MM.1S (cell line): ENCODE results near the gene HSPB9.
A peak's percentile ranks its signal among the peaks of the same experiment; 100 is the strongest.

Experiments used
- DNase-seq: peaks from one replicate; pipeline ENCODE4 v3.0.0-alpha.2; 2015
- H2AFZ ChIP-seq: fragments of 300-600 bp; sonication (generic); 2 replicates; pipeline ENCODE4 v1.6.0; 2016; ENCODE audit warnings: antibody characterized with exemption, low read length
- H3F3A ChIP-seq: fragments of 300-600 bp; sonication (generic); 2 replicates; pipeline ENCODE4 v1.6.1; 2016; ENCODE audit warnings: mild to moderate bottlenecking, antibody characterized with exemption, low read length, moderate library complexity, mixed read lengths; ENCODE audit not compliant: insufficient read depth
- H3K27ac ChIP-seq: fragments of 300-600 bp; sonication (generic); 2 replicates; pipeline ENCODE4 v1.5.1; 2016; ENCODE audit warnings: mild to moderate bottlenecking, low read length
- H3K27me3 ChIP-seq: fragments of 300-600 bp; sonication (generic); replicated peaks from 2 replicates; pipeline ENCODE4 v1.6.0; 2016; ENCODE audit warnings: low read length; ENCODE audit not compliant: insufficient read depth
- H3K36me3 ChIP-seq: fragments of 300-600 bp; sonication (generic); replicated peaks from 2 replicates; pipeline ENCODE4 v1.6.1; 2016; ENCODE audit warnings: mild to moderate bottlenecking, low read length, mixed read lengths; ENCODE audit not compliant: insufficient read depth
- H3K4me1 ChIP-seq: fragments of 300-600 bp; sonication (generic); 2 replicates; pipeline ENCODE4 v1.6.1; 2016; ENCODE audit warnings: low read length, mixed read lengths
- H3K4me2 ChIP-seq: fragments of 300-600 bp; sonication (generic); 2 replicates; pipeline ENCODE4 v1.6.0; 2016; ENCODE audit warnings: low read depth, low read length
- H3K4me3 ChIP-seq: fragments of 300-600 bp; sonication (generic); 2 replicates; pipeline ENCODE4 v1.5.1; 2016; ENCODE audit warnings: low read length, mixed read lengths
- H3K79me2 ChIP-seq: fragments of 300-600 bp; sonication (generic); 2 replicates; pipeline ENCODE4 v1.6.1; 2016; ENCODE audit warnings: mixed run types, low read length, mixed read lengths
- H3K9ac ChIP-seq: fragments of 300-600 bp; sonication (generic); 2 replicates; pipeline ENCODE4 v1.6.1; 2016; ENCODE audit warnings: low read length, mixed read lengths
- H3K9me2 ChIP-seq: fragments of 300-600 bp; sonication (generic); replicated peaks from 2 replicates; pipeline ENCODE4 v1.6.1; 2016; ENCODE audit warnings: mild to moderate bottlenecking, low read length, mixed read lengths; ENCODE audit not compliant: insufficient read depth
- H3K9me3 ChIP-seq: fragments of 300-600 bp; sonication (generic); replicated peaks from 2 replicates; pipeline ENCODE4 v1.6.1; 2016; ENCODE audit warnings: mild to moderate bottlenecking, low read length, mixed read lengths; ENCODE audit not compliant: insufficient read depth
- H4K20me1 ChIP-seq: fragments of 300-600 bp; sonication (generic); 2 replicates; pipeline ENCODE4 v1.6.1; 2016; ENCODE audit warnings: mild to moderate bottlenecking, low read length, moderate library complexity, mixed read lengths; ENCODE audit not compliant: insufficient read depth
- CTCF ChIP-seq: fragments of 300-600 bp; sonication (generic); IDR thresholded peaks from 2 replicates; pipeline ENCODE4 v1.5.1; 2016; ENCODE audit warnings: antibody characterized with exemption, low read length, mixed read lengths
- EZH2 ChIP-seq: fragments of 300-600 bp; sonication (generic); optimal IDR thresholded peaks from 2 replicates; pipeline ENCODE3; 2017; ENCODE audit warnings: low read depth, mild to moderate bottlenecking, antibody characterized with exemption, low read length, mixed read lengths
- EZH2phosphoT487 ChIP-seq: fragments of 300-600 bp; sonication (generic); IDR thresholded peaks from 2 replicates; pipeline ENCODE4 v1.6.1; 2018; ENCODE audit warnings: antibody characterized with exemption, low read length

HSPB9 gene

GRCh38 chr17:42160531-42160910, 37.9 kb downstream of the HSPB9 start:
- no peaks in the 10 kb centered on the region for H3K9me2 ChIP-seq
- H3F3A ChIP-seq: 0 out of 2 replicates have a peak, but pooled peaks cover 3% of the 10 kb centered on the region
- H3K27ac ChIP-seq: no peak overlapping the region
- no peaks in the 10 kb centered on the region for H3K27me3 ChIP-seq
- no peaks in the 10 kb centered on the region for H3K79me2 ChIP-seq
- TF ChIP-seq EZH2phosphoT487: no peak
- TF ChIP-seq CTCF: no peak
- TF ChIP-seq EZH2: no peak
- no peak for DNase-seq
- no peaks in the 10 kb centered on the region for H4K20me1 ChIP-seq
- H3K4me3 ChIP-seq: no peak overlapping the region
- no peaks in the 10 kb centered on the region for H3K4me1 ChIP-seq
- no peak overlapping the region for H3K9ac ChIP-seq
- H3K9me3 ChIP-seq: no peaks in the 10 kb centered on the region
- no peaks in the 10 kb centered on the region for H3K36me3 ChIP-seq
- H2AFZ ChIP-seq: no peak overlapping the region
- no peak overlapping the region for H3K4me2 ChIP-seq

- no peak overlapping the region for H3K27ac ChIP-seq
- H3F3A ChIP-seq: no peaks in the 10 kb centered on the region
- H3K4me2 ChIP-seq: no peak overlapping the region
- 0 out of 2 replicates have a peak overlapping the region, but pooled peaks have one; percentile 27 for H2AFZ ChIP-seq
- no peak for TF ChIP-seq EZH2phosphoT487
- TF ChIP-seq CTCF: peak; percentile 67
- TF ChIP-seq EZH2: no peak
- no peaks in the 10 kb centered on the region for H3K36me3 ChIP-seq
- no peak overlapping the region for H3K4me3 ChIP-seq
- H3K4me1 ChIP-seq: no peaks in the 10 kb centered on the region
- no peaks in the 10 kb centered on the region for H3K27me3 ChIP-seq
- no peak for DNase-seq
- no peaks in the 10 kb centered on the region for H3K9me2 ChIP-seq
- H3K9ac ChIP-seq: no peak overlapping the region
- no peaks in the 10 kb centered on the region for H4K20me1 ChIP-seq
- no peaks in the 10 kb centered on the region for H3K9me3 ChIP-seq
- H3K79me2 ChIP-seq: no peaks in the 10 kb centered on the region
These were observed 40.5 kb downstream of the HSPB9 start for GRCh38 chr17:42163113-42163512.

- no peaks in the 10 kb centered on the region for H3K79me2 ChIP-seq
- H3K4me2 ChIP-seq: no peak overlapping the region
- H2AFZ ChIP-seq: no peak overlapping the region
- no peaks in the 10 kb centered on the region for H4K20me1 ChIP-seq
- no peaks in the 10 kb centered on the region for H3K9me2 ChIP-seq
- no peaks in the 10 kb centered on the region for H3K9me3 ChIP-seq
- no peak overlapping the region for H3K27ac ChIP-seq
- no peaks in the 10 kb centered on the region for H3F3A ChIP-seq
- TF ChIP-seq EZH2phosphoT487: no peak
- TF ChIP-seq CTCF: no peak
- no peak for TF ChIP-seq EZH2
- H3K36me3 ChIP-seq: no peaks in the 10 kb centered on the region
- no peaks in the 10 kb centered on the region for H3K4me1 ChIP-seq
- H3K4me3 ChIP-seq: no peak overlapping the region
- no peaks in the 10 kb centered on the region for H3K27me3 ChIP-seq
- H3K9ac ChIP-seq: no peak overlapping the region
- no peak for DNase-seq
These were observed 41.2 kb downstream of the HSPB9 start for GRCh38 chr17:42163696-42164407.
